ENCODE results near the gene IAH1.

- no peak for TF ChIP-seq GATA2 (IDR thresholded peaks at IDR 0.05; ENCODE audit: low read depth, low read length)
- no peak for TF ChIP-seq GATA3 (IDR thresholded peaks at IDR 0.05; ENCODE audit: low read depth, low read length)
These were observed 32.8 kb upstream of the IAH1 start for GRCh38 chr2:9441556-9441955.
